ENCODE data around the gene SRSF5.

The SRSF5 gene

DNA sequence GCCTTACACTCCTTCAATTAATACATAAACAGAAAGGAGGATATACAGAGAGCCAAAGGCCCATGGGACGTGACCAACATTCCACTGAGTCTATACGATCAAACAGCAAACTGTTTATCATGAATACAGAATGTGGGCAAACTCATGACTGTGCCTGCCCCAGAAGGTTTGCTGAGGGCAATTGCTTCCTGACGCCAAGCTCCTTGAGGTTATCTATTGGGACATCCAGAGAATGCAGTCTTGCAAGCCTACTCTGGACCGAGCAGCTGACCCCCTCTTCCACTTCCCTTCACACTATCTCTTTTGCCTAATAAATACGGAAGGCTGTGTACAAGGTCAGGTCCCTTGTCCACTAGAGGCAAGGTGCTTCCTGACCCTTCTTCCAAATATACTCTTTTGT lies 48.6 kb downstream of the SRSF5 start:
- TF ChIP-seq ZC3H10 (CRISPR knock-in tag; IDR thresholded peaks at IDR 0.05), result no peak
- no peak for TF ChIP-seq CSRNP3 (CRISPR knock-in tag; IDR thresholded peaks at IDR 0.05)
- TF ChIP-seq BACH2 (CRISPR knock-in tag; IDR thresholded peaks at IDR 0.05; ENCODE audit: borderline replicate concordance), result no peak
- TF ChIP-seq GLIS3 (CRISPR knock-in tag; IDR thresholded peaks at IDR 0.05), result no peak
- no peak for TF ChIP-seq ZNF70 (CRISPR knock-in tag; IDR thresholded peaks at IDR 0.05)
- TF ChIP-seq ZNF8 (CRISPR knock-in tag; IDR thresholded peaks at IDR 0.05), result no peak
- TF ChIP-seq TCF4 (CRISPR knock-in tag; IDR thresholded peaks at IDR 0.05; ENCODE audit: borderline replicate concordance), result no peak
- TF ChIP-seq, protein P1, sequence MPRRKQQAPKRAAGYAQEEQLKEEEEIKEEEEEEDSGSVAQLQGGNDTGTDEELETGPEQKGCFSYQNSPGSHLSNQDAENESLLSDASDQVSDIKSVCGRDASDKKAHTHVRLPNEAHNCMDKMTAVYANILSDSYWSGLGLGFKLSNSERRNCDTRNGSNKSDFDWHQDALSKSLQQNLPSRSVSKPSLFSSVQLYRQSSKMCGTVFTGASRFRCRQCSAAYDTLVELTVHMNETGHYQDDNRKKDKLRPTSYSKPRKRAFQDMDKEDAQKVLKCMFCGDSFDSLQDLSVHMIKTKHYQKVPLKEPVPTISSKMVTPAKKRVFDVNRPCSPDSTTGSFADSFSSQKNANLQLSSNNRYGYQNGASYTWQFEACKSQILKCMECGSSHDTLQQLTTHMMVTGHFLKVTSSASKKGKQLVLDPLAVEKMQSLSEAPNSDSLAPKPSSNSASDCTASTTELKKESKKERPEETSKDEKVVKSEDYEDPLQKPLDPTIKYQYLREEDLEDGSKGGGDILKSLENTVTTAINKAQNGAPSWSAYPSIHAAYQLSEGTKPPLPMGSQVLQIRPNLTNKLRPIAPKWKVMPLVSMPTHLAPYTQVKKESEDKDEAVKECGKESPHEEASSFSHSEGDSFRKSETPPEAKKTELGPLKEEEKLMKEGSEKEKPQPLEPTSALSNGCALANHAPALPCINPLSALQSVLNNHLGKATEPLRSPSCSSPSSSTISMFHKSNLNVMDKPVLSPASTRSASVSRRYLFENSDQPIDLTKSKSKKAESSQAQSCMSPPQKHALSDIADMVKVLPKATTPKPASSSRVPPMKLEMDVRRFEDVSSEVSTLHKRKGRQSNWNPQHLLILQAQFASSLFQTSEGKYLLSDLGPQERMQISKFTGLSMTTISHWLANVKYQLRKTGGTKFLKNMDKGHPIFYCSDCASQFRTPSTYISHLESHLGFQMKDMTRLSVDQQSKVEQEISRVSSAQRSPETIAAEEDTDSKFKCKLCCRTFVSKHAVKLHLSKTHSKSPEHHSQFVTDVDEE (CRISPR knock-in tag; IDR thresholded peaks at IDR 0.05), result no peak
- TF ChIP-seq ZFP3 (CRISPR knock-in tag; IDR thresholded peaks at IDR 0.05), result no peak
- no peak for ATAC-seq

DNA sequence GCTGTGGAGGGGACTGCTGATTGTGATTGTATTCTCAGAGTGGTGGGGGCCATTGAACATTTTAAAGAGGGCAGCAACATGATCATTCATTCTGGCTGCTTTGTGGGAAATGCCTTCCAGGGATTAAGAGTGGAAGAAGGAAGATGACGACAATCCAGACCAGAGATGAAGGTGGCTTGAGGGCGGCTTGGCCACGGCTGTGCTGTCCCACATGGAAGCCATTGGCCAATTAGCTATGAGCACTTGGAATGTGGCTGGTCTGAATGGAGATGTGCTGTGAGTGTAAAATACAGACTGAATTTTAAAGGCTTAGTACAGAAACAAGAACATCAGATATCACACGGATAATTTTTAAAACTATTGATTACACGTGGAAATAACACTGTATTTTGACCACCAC lies 49.3 kb downstream of the SRSF5 start:
- ATAC-seq, result no peak
- TF ChIP-seq SNAI2 (CRISPR knock-in tag; IDR thresholded peaks at IDR 0.05) (no peak), ZFP3 (CRISPR knock-in tag; IDR thresholded peaks at IDR 0.05) (no peak), ZC3H10 (CRISPR knock-in tag; IDR thresholded peaks at IDR 0.05) (no peak), ZNF8 (CRISPR knock-in tag; IDR thresholded peaks at IDR 0.05) (no peak), ZNF70 (CRISPR knock-in tag; IDR thresholded peaks at IDR 0.05) (no peak), ESRRG (CRISPR knock-in tag; IDR thresholded peaks at IDR 0.05) (no peak), CSDC2 (CRISPR knock-in tag; IDR thresholded peaks at IDR 0.05) (no peak), PPARA (CRISPR knock-in tag; IDR thresholded peaks at IDR 0.05; ENCODE audit: borderline replicate concordance) (no peak), ARNTL (CRISPR knock-in tag; IDR thresholded peaks at IDR 0.05; ENCODE audit: borderline replicate concordance, low read depth) (no peak), OSR1 (CRISPR knock-in tag; IDR thresholded peaks at IDR 0.05) (no peak), CREB5 (CRISPR knock-in tag; IDR thresholded peaks at IDR 0.05; ENCODE audit: low read depth) (no peak), TCF4 (CRISPR knock-in tag; IDR thresholded peaks at IDR 0.05; ENCODE audit: borderline replicate concordance) (no peak), ISL1 (CRISPR knock-in tag; IDR thresholded peaks at IDR 0.05) (no peak), ZNF565 (CRISPR knock-in tag; conservative IDR thresholded peaks at IDR 0.05; ENCODE audit: low read depth) (no peak), TOX (CRISPR knock-in tag; IDR thresholded peaks at IDR 0.05; ENCODE audit: borderline replicate concordance) (no peak), GLIS3 (CRISPR knock-in tag; IDR thresholded peaks at IDR 0.05) (no peak), RARB (CRISPR knock-in tag; IDR thresholded peaks at IDR 0.05) (no peak)
- TF ChIP-seq, protein P1 (CRISPR knock-in tag; IDR thresholded peaks at IDR 0.05), result no peak
- TF ChIP-seq, protein P2, sequence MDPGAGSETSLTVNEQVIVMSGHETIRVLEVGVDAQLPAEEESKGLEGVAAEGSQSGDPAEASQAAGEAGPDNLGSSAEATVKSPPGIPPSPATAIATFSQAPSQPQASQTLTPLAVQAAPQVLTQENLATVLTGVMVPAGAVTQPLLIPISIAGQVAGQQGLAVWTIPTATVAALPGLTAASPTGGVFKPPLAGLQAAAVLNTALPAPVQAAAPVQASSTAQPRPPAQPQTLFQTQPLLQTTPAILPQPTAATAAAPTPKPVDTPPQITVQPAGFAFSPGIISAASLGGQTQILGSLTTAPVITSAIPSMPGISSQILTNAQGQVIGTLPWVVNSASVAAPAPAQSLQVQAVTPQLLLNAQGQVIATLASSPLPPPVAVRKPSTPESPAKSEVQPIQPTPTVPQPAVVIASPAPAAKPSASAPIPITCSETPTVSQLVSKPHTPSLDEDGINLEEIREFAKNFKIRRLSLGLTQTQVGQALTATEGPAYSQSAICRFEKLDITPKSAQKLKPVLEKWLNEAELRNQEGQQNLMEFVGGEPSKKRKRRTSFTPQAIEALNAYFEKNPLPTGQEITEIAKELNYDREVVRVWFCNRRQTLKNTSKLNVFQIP (CRISPR knock-in tag; IDR thresholded peaks at IDR 0.05; ENCODE audit: borderline replicate concordance, low read depth), result no peak
- TF ChIP-seq, protein P3, sequence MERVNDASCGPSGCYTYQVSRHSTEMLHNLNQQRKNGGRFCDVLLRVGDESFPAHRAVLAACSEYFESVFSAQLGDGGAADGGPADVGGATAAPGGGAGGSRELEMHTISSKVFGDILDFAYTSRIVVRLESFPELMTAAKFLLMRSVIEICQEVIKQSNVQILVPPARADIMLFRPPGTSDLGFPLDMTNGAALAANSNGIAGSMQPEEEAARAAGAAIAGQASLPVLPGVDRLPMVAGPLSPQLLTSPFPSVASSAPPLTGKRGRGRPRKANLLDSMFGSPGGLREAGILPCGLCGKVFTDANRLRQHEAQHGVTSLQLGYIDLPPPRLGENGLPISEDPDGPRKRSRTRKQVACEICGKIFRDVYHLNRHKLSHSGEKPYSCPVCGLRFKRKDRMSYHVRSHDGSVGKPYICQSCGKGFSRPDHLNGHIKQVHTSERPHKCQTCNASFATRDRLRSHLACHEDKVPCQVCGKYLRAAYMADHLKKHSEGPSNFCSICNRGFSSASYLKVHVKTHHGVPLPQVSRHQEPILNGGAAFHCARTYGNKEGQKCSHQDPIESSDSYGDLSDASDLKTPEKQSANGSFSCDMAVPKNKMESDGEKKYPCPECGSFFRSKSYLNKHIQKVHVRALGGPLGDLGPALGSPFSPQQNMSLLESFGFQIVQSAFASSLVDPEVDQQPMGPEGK (CRISPR knock-in tag; IDR thresholded peaks at IDR 0.05; ENCODE audit: borderline replicate concordance), result no peak
